ENCODE measurements around the gene RBM10. TPM values are rescaled to one million over a fixed set of nuclear protein-coding genes. Genes with fewer than 3 reads are reported as not detected.

RBM10 gene
- total RNA-seq, 1 donor from 2014 or later, result 41.2 TPM

DNA sequence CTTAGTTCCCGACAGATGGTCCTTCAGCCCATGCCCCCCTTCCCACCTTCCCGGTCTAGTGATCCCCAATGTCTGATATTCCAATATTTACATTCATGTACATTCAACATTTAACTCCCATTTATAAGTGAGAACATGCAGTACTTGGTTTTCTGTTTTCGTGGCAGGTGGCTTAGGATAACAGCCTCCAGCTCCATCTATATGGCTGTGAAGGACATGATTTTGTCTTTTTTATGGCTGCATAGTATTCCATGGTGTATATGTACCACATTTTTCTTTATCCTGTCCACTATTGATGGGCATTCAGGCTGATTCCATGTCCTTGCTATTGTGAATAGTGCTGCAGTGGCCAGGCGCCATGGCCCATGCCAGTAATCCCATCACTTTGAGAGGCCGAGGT, 13.8 kb downstream of the RBM10 start:
- TF ChIP-seq, protein P1, sequence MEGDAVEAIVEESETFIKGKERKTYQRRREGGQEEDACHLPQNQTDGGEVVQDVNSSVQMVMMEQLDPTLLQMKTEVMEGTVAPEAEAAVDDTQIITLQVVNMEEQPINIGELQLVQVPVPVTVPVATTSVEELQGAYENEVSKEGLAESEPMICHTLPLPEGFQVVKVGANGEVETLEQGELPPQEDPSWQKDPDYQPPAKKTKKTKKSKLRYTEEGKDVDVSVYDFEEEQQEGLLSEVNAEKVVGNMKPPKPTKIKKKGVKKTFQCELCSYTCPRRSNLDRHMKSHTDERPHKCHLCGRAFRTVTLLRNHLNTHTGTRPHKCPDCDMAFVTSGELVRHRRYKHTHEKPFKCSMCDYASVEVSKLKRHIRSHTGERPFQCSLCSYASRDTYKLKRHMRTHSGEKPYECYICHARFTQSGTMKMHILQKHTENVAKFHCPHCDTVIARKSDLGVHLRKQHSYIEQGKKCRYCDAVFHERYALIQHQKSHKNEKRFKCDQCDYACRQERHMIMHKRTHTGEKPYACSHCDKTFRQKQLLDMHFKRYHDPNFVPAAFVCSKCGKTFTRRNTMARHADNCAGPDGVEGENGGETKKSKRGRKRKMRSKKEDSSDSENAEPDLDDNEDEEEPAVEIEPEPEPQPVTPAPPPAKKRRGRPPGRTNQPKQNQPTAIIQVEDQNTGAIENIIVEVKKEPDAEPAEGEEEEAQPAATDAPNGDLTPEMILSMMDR (conservative IDR thresholded peaks at IDR 0.05; ENCODE audit: low read depth, low read length), result no peak

DNA sequence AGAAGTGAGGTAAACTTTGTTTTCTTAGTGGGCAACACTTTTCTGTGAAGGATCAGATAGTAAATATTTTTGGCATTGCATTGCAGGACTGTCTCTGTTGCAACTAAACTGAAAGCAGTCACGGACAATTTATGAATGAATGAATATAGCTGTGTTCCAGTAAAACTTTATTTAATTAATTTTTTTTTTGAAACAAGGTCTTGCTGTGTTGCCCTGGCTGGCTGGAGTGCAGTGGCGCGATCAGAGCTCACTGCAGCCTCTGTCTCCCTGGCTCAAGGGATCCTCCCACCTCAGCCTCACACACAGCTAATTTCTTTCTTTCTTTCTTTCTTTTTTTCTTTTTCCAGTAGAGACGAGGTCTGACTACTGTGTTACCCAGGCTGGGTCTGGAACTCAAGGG, 15.8 kb downstream of the RBM10 start:
- no peak for DNase-seq (ENCODE audit: low read depth)
- TF ChIP-seq, protein P1 (conservative IDR thresholded peaks at IDR 0.05; ENCODE audit: low read depth, low read length), result no peak
- H3K4me3 ChIP-seq (ENCODE audit: low read depth, low read length), result no peak overlapping the region

More for the DNA sequence above, 13.8 kb downstream of the RBM10 start:
- H3K4me3 ChIP-seq (ENCODE audit: low read depth, low read length), result no peak overlapping the region
- no peak for DNase-seq (ENCODE audit: low read depth)

DNA sequence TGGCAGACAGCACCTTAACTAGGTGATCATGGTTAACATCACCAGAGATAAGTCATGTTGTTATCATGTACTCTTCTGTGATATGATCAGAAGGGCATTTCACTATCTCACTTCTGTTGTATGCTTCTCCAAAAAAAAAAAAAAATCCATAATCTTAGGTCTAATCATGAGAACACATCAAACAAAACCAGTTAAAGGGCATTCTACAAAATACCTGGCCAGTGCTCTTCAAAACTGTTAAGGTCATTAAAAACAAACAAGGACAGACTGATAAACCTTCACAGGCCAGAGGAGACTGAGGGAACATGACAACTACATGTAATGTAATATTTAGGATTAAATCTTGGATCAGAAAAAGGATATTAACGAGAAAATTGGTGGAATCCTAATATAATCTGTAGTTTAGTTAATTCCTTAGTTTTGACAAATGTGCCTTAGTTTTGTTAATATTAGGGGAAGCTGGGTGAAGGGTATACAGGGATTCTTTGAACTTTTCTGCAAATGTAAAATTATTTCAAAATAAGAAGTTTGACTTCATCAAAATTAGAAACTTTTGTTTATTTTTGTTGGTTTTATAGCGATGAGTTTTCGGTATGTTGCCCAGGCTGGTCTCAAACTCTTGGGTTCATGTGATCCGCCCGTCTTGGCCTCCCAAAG, 18.0 kb downstream of the RBM10 start:
- TF ChIP-seq, protein P1 (conservative IDR thresholded peaks at IDR 0.05; ENCODE audit: low read depth, low read length), result no peak
- DNase-seq (ENCODE audit: low read depth), result no peak
- H3K4me3 ChIP-seq (ENCODE audit: low read depth, low read length), result no peak overlapping the region

DNA sequence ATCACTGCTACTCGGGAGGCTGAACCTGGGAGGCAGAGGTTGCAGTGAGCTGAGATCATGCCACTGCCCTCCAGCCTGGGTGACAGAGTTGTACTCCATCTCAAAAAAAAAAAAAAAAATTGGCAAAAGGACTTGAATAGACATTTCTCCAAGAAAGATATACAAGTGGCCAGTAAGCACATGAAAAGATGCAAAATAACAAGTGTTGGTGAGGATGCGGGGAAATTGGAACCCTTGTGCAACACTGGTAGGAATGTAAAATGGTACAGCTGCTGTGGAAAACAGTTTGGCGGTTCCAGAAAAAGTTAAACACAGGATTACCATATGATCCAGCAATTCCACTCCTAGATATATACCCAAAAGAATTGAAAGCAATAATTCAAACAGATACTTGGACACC, 19.4 kb downstream of the RBM10 start:
- no peak overlapping the region for H3K4me3 ChIP-seq (ENCODE audit: low read depth, low read length)
- TF ChIP-seq, protein P1 (conservative IDR thresholded peaks at IDR 0.05; ENCODE audit: low read depth, low read length), result no peak
- DNase-seq (ENCODE audit: low read depth), result no peak

DNA sequence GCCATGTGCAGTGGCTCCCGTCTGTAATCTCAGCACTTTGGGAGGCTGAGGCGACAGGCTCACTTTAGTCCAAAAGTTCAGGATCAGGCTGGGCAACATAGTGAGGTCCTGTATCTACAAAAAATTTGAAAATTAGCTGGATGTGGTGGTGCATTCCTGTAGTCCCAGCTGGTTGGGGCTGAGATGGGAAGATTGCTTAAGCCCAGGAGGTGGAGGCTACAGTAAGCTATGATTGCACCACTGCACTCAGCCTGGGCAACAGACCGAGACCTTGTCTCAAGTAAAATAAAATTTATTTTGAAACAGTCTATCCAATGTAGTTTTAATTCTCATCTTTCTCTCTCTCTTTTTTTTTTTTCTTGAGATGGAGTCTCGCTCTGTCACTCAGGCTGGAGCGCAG, 21.1 kb downstream of the RBM10 start:
- TF ChIP-seq, protein P1 (conservative IDR thresholded peaks at IDR 0.05; ENCODE audit: low read depth, low read length), result no peak

DNA sequence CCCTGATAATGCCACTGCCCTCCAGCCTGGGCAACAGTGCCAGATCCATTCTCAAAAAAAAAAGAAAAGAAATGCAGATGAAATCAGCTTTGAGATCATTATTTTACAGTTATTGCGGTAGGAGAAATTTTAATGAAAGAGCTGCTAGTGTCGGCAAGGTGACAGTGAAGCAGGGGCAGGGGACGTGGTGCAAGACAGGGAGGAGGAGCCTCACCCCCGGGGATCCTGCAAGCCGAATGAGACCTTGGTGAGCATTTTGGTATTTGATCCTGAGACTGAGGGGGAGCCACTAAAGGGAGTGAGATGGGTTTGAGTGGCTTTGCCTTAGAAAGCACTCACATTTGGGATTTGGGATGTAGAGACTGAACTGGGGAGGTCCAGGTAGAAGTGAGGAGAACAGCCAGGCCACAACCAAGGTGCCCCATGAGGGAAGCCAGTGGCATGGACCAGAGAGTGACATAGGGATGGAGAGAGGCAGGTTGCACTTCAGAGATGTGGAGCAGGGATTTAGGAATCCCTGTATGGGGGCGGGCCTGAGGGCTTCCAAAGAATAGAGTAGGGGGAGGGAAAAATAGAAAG, 23.6 kb downstream of the RBM10 start:
- DNase-seq (ENCODE audit: low read depth), result no peak
- no peak overlapping the region for H3K4me3 ChIP-seq (ENCODE audit: low read depth, low read length)
- TF ChIP-seq, protein P1 (conservative IDR thresholded peaks at IDR 0.05; ENCODE audit: low read depth, low read length), result no peak

More for the DNA sequence above, 21.1 kb downstream of the RBM10 start:
- DNase-seq (ENCODE audit: low read depth), result no peak
- no peak overlapping the region for H3K4me3 ChIP-seq (ENCODE audit: low read depth, low read length)

DNA sequence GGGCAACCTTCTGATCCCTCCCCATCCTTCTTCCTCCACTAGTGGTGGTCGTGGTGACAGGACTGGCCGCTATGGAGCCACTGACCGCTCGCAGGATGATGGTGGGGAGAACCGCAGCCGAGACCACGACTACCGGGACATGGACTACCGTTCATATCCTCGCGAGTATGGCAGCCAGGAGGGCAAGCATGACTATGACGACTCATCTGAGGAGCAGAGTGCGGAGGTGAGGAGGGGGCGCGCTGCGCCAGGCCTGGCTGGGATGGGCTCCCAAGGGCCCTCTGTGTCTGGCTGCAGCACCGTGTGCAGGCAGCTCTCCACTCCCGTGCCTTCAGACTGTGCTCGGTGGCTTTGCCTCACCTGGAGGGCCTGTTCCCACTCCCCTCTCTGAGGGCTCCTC, 24.3 kb downstream of the RBM10 start:
- TF ChIP-seq, protein P1 (conservative IDR thresholded peaks at IDR 0.05; ENCODE audit: low read depth, low read length), result no peak
- DNase-seq (ENCODE audit: low read depth), result no peak
- H3K4me3 ChIP-seq (ENCODE audit: low read depth, low read length), result no peak overlapping the region

Measured in epithelial cell of proximal tubule (primary cell).